H54 (cell line): ENCODE results near the gene RAB14.
"Not testable (repeated sequence)": the region's sequence is repeated elsewhere in the genome, so short reads cannot be mapped to it uniquely, and the experiment has no call there.

ENCODE experiments used
- DNase-seq: peaks from one replicate; pipeline ENCODE4 v3.0.0; 2011; ENCODE audit warnings: low spot score, mixed read lengths; ENCODE audit not compliant: insufficient read length
- FAIRE-seq: peaks from 3 replicates; lab custom pipeline; 2011; peaks lifted over from hg19 to GRCh38; lab: Jason Lieb, UNC
- POLR2A ChIP-seq: IDR thresholded peaks from 2 replicates; pipeline ENCODE4 v1.6.1; 2011; ENCODE audit warnings: low read depth, mild to moderate bottlenecking, low read length

The RAB14 gene

GRCh38 chr9:121192518-121192917 lies 9.2 kb downstream of the RAB14 start:
- DNase-seq, result no peak
- FAIRE-seq, result peak; percentile 98
- no peak for TF ChIP-seq POLR2A

- TF ChIP-seq POLR2A, result no peak
- DNase-seq (no peak), FAIRE-seq (no peak)
These were observed 10.4 kb downstream of the RAB14 start for GRCh38 chr9:121191235-121191634.

GRCh38 chr9:121189660-121190059 lies 12.0 kb downstream of the RAB14 start:
- DNase-seq (no peak), FAIRE-seq (no peak)
- no peak for TF ChIP-seq POLR2A

- no peak for TF ChIP-seq POLR2A
- FAIRE-seq (no peak), DNase-seq (no peak)
These were observed 12.7 kb downstream of the RAB14 start for GRCh38 chr9:121189006-121189405.

GRCh38 chr9:121187636-121188305 lies 13.9 kb downstream of the RAB14 start:
- no peak for TF ChIP-seq POLR2A
- FAIRE-seq, result no peak
- DNase-seq, result no peak

- FAIRE-seq (peak; percentile 98), DNase-seq (no peak)
- TF ChIP-seq POLR2A, result no peak
These were observed 15.8 kb downstream of the RAB14 start for GRCh38 chr9:121185774-121186403.

- no peak for DNase-seq
- TF ChIP-seq POLR2A, result no peak
- FAIRE-seq, result no peak
These were observed 16.4 kb downstream of the RAB14 start for GRCh38 chr9:121185178-121185745.

- DNase-seq, result no peak
- no peak for FAIRE-seq
- no peak for TF ChIP-seq POLR2A
These were observed 17.2 kb downstream of the RAB14 start for GRCh38 chr9:121184463-121184862.

- TF ChIP-seq POLR2A, result no peak
- DNase-seq, result no peak
- peak; percentile 96 for FAIRE-seq
These were observed 17.8 kb downstream of the RAB14 start for GRCh38 chr9:121183666-121184423.

- FAIRE-seq (peak; percentile 92), DNase-seq (no peak)
- TF ChIP-seq POLR2A, result no peak
These were observed 18.7 kb downstream of the RAB14 start for GRCh38 chr9:121182989-121183388.

- DNase-seq, result no peak
- TF ChIP-seq POLR2A, result no peak
- FAIRE-seq, result peak; percentile 92
These were observed 19.4 kb downstream of the RAB14 start for GRCh38 chr9:121182101-121182836.

- TF ChIP-seq POLR2A, result no peak
- DNase-seq (no peak), FAIRE-seq (no peak)
These were observed 21.6 kb downstream of the RAB14 start for GRCh38 chr9:121179930-121180681.

GRCh38 chr9:121179373-121179721 lies 22.3 kb downstream of the RAB14 start:
- not testable (repeated sequence) for DNase-seq, FAIRE-seq
